H9 (cell line): ENCODE results near the gene VDAC1. TPM values are rescaled to one million over a fixed set of nuclear protein-coding genes. Genes with fewer than 3 reads are reported as not detected.

Experiments used
- DNase-seq: peaks from one replicate; pipeline ENCODE4 v3.0.0-alpha.2; 2017
- H2AFZ ChIP-seq: one replicate; pipeline ENCODE4 v1.6.1; 2013; ENCODE audit warnings: mild to moderate bottlenecking, low read length, control low read depth, moderate library complexity
- H2AK5ac ChIP-seq: 2 replicates; pipeline ENCODE4 v1.6.1; 2013; ENCODE audit warnings: low read length, control low read depth, mixed read lengths; ENCODE audit not compliant: insufficient read length
- H2BK120ac ChIP-seq: one replicate; pipeline ENCODE4 v1.6.1; 2013; ENCODE audit warnings: low read depth, mild to moderate bottlenecking, low read length, control low read depth, inconsistent platforms; ENCODE audit not compliant: poor library complexity, severe bottlenecking
- H2BK12ac ChIP-seq: 2 replicates; pipeline ENCODE4 v1.6.1; 2013; ENCODE audit warnings: low read length, control low read depth, mixed read lengths, low read depth; ENCODE audit not compliant: insufficient read length
- H2BK15ac ChIP-seq: 2 replicates; pipeline ENCODE4 v1.6.1; 2013; ENCODE audit warnings: low read depth, low read length, control low read depth
- H2BK20ac ChIP-seq: one replicate; pipeline ENCODE4 v1.6.1; 2013; ENCODE audit warnings: low read depth, mild to moderate bottlenecking, low read length, control low read depth, inconsistent platforms; ENCODE audit not compliant: poor library complexity, severe bottlenecking
- H2BK5ac ChIP-seq: 2 replicates; pipeline ENCODE4 v1.6.1; 2013; ENCODE audit warnings: low read length, control low read depth, mixed read lengths; ENCODE audit not compliant: insufficient read length
- H3K14ac ChIP-seq: 2 replicates; pipeline ENCODE4 v1.6.1; 2013; ENCODE audit warnings: low read length, control low read depth; ENCODE audit not compliant: insufficient read depth
- H3K18ac ChIP-seq: 2 replicates; pipeline ENCODE4 v1.6.1; 2013; ENCODE audit warnings: low read depth, mild to moderate bottlenecking, mixed read lengths, low read length, control low read depth; ENCODE audit not compliant: insufficient read length
- H3K23ac ChIP-seq: 2 replicates; pipeline ENCODE4 v1.6.1; 2013; ENCODE audit warnings: low read length, control low read depth, mixed read lengths, low read depth; ENCODE audit not compliant: insufficient read length
- H3K23me2 ChIP-seq: 2 replicates; pipeline ENCODE4 v1.6.1; 2013; ENCODE audit warnings: low read depth, mild to moderate bottlenecking, mixed read lengths, low read length, control low read depth; ENCODE audit not compliant: insufficient read length, poor library complexity, severe bottlenecking
- H3K27ac ChIP-seq: 2 replicates; pipeline ENCODE4 v1.5.1; 2013; ENCODE audit warnings: low read length, control low read depth, mixed read lengths, low read depth; ENCODE audit not compliant: insufficient read length
- H3K27me3 ChIP-seq: 2 replicates; pipeline ENCODE4 v1.6.1; 2013; ENCODE audit warnings: low read length, control low read depth, inconsistent platforms; ENCODE audit not compliant: insufficient read depth
- H3K4ac ChIP-seq: 2 replicates; pipeline ENCODE4 v1.6.1; 2013; ENCODE audit warnings: low read depth, mild to moderate bottlenecking, control low read depth, inconsistent platforms, low read length, moderate library complexity
- H3K4me1 ChIP-seq: 2 replicates; pipeline ENCODE4 v1.6.1; 2013; ENCODE audit warnings: low read length, control low read depth, inconsistent platforms; ENCODE audit not compliant: insufficient read depth
- H3K4me2 ChIP-seq: 2 replicates; pipeline ENCODE4 v1.6.1; 2013; ENCODE audit warnings: low read length, control low read depth, mixed read lengths; ENCODE audit not compliant: insufficient read length, insufficient read depth
- H3K56ac ChIP-seq: 2 replicates; pipeline ENCODE4 v1.6.1; 2013; ENCODE audit warnings: low read depth, mild to moderate bottlenecking, mixed read lengths, low read length, control low read depth; ENCODE audit not compliant: insufficient read length
- H3K79me1 ChIP-seq: 2 replicates; pipeline ENCODE4 v1.6.1; 2013; ENCODE audit warnings: low read depth, mild to moderate bottlenecking, moderate library complexity, low read length, control low read depth, inconsistent platforms; ENCODE audit not compliant: insufficient read depth, poor library complexity, severe bottlenecking
- H3K79me2 ChIP-seq: 2 replicates; pipeline ENCODE4 v1.6.1; 2013; ENCODE audit warnings: low read length, control low read depth, inconsistent platforms; ENCODE audit not compliant: insufficient read depth
- H3K9ac ChIP-seq: 2 replicates; pipeline ENCODE4 v1.6.1; 2013; ENCODE audit warnings: low read length, control low read depth, mixed read lengths; ENCODE audit not compliant: insufficient read length; ENCODE audit errors: extremely low read depth
- H3K9me3 ChIP-seq: one replicate; pipeline ENCODE4 v1.6.1; 2013; ENCODE audit warnings: low read depth, low read length, inconsistent platforms; ENCODE audit not compliant: control insufficient read depth
- H3T11ph ChIP-seq: one replicate; pipeline ENCODE4 v1.6.1; 2013; ENCODE audit warnings: mild to moderate bottlenecking, low read length, control low read depth, inconsistent platforms
- H4K20me1 ChIP-seq: one replicate; pipeline ENCODE4 v1.6.1; 2013; ENCODE audit not compliant: control insufficient read depth, insufficient read length, insufficient read depth
- H4K5ac ChIP-seq: 2 replicates; pipeline ENCODE4 v1.6.1; 2013; ENCODE audit warnings: low read depth, mild to moderate bottlenecking, mixed read lengths, low read length, control low read depth; ENCODE audit not compliant: insufficient read length
- H4K8ac ChIP-seq: replicated peaks from 2 replicates; pipeline ENCODE4 v1.6.1; 2013; ENCODE audit warnings: low read length, control low read depth, mixed read lengths, low read depth; ENCODE audit not compliant: insufficient read length
- H4K91ac ChIP-seq: 2 replicates; pipeline ENCODE4 v1.6.1; 2013; ENCODE audit warnings: low read depth, mild to moderate bottlenecking, moderate library complexity, mixed read lengths, low read length, control low read depth; ENCODE audit not compliant: insufficient read length
- H3K27ac Mint-ChIP-seq, 3 experiments: 2 replicates in 2 of 3; 3 replicates in 1 of 3; pipeline ENCODE4 v1.8.0; 2020 to 2021; ENCODE audit warnings: mixed read lengths in 3 of 3, mild to moderate bottlenecking in 1 of 3, moderate library complexity in 1 of 3
- H3K27me3 Mint-ChIP-seq: 2 replicates; pipeline ENCODE4 v1.8.0; 2021; ENCODE audit warnings: low read depth, mild to moderate bottlenecking, moderate library complexity, mixed read lengths
- H3K36me3 Mint-ChIP-seq, 3 experiments: 2 replicates in 2 of 3; 3 replicates in 1 of 3; pipeline ENCODE4 v1.8.0; 2020 to 2021; ENCODE audit warnings: low read depth in 3 of 3, mixed read lengths in 3 of 3; ENCODE audit not compliant: insufficient read depth in 1 of 3
- H3K4me1 Mint-ChIP-seq, 2 experiments: 2 replicates each; pipeline ENCODE4 v1.8.0; 2020; ENCODE audit warnings: mixed read lengths in 2 of 2
- H3K4me3 Mint-ChIP-seq, 2 experiments: 2 replicates in 1 of 2; 3 replicates in 1 of 2; pipeline ENCODE4 v1.8.0; 2020 to 2021; ENCODE audit warnings: mild to moderate bottlenecking in 2 of 2, mixed read lengths in 2 of 2, moderate library complexity in 1 of 2
- H3K9me3 Mint-ChIP-seq, 2 experiments: 2 replicates in 1 of 2; 3 replicates in 1 of 2; pipeline ENCODE4 v1.8.0; 2020; ENCODE audit warnings: mild to moderate bottlenecking in 2 of 2, mixed read lengths in 2 of 2, moderate library complexity in 1 of 2
- WGBS: extraction: QIAGEN DNeasy Blood & Tissue Kit; methylation state at CpG from one replicate; pipeline ENCODE4 v1.1.7; 2013; ENCODE audit warnings: missing lambda C conversion rate, low lambda C conversion rate, mixed read lengths; ENCODE audit not compliant: insufficient read length; ENCODE audit errors: extremely low coverage; 5-methylcytosine and 5-hydroxymethylcytosine counted together
- total RNA-seq: library from RNA; stranded (reverse); gene quantifications from 2 replicates; pipeline ENCODE4 v1.2.1, GENCODE V29; 2021
- TF ChIP-seq, protein P1 (sequence below): fragments of 200-600 bp; sonication (generic); conservative IDR thresholded peaks from 3 replicates; pipeline ENCODE4 v1.8.0; 2021; ENCODE audit warnings: antibody characterized with exemption, mild to moderate bottlenecking

VDAC1 gene
- total RNA-seq, 1 experiment from 2014 or later, result 208 TPM

DNA sequence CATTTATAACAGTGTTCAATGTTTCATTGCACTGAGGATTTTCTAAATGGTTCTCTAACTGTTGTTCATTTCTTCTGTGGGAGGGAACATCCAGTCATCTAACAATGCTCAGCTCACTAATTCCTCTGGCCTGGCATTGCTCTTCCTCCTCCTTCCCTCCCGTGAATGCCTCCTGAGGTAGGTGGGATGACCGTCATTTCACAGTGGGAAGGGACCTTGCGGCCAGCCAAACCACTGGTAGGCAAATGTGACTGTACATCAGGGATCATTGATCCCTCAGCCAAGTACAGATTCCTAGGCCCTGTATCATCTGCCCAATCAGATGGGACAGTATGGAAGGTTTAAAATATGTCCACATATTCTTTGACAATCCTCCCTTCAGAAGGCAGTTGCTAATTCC is 23.7 kb upstream of the VDAC1 start:
- Histone ChIP-seq H3K14ac (no peak overlapping the region), H3K9ac (no peak overlapping the region), H4K8ac (no peak overlapping the region), H3K79me2 (no peaks in the 10 kb centered on the region), H4K20me1 (no peaks in the 10 kb centered on the region), H3K4ac (no peak overlapping the region), H3K27me3 (no peaks in the 10 kb centered on the region), H3K4me2 (no peak overlapping the region), H2BK120ac (no peak overlapping the region), H3K23me2 (no peaks in the 10 kb centered on the region), H3T11ph (no peak overlapping the region), H2BK15ac (no peak overlapping the region), H2BK5ac (no peak overlapping the region), H3K27ac (no peak overlapping the region), H2BK12ac (no peak overlapping the region), H4K91ac (no peak overlapping the region), H3K23ac (no peak overlapping the region), H3K79me1 (no peaks in the 10 kb centered on the region), H3K56ac (no peak overlapping the region), H2AFZ (no peak overlapping the region), H2AK5ac (no peak overlapping the region), H3K9me3 (no peaks in the 10 kb centered on the region), H4K5ac (no peak overlapping the region), H3K18ac (no peak overlapping the region), H2BK20ac (no peak overlapping the region), H3K4me1 (no peaks in the 10 kb centered on the region)
- H3K36me3 Mint-ChIP-seq, result no peaks in the 10 kb centered on the region
- no CpG with 5 or more reads among the region's 3 CpGs for WGBS
- no peak overlapping the region for H3K4me3 Mint-ChIP-seq
- no peak overlapping the region for H3K27ac Mint-ChIP-seq
- peaks cover 9% of the 10 kb centered on the region for H3K27me3 Mint-ChIP-seq
- no peaks in the 10 kb centered on the region for H3K9me3 Mint-ChIP-seq
- H3K4me1 Mint-ChIP-seq, result peaks cover 12% of the 10 kb centered on the region in 2 experiments
- TF ChIP-seq, protein P1, sequence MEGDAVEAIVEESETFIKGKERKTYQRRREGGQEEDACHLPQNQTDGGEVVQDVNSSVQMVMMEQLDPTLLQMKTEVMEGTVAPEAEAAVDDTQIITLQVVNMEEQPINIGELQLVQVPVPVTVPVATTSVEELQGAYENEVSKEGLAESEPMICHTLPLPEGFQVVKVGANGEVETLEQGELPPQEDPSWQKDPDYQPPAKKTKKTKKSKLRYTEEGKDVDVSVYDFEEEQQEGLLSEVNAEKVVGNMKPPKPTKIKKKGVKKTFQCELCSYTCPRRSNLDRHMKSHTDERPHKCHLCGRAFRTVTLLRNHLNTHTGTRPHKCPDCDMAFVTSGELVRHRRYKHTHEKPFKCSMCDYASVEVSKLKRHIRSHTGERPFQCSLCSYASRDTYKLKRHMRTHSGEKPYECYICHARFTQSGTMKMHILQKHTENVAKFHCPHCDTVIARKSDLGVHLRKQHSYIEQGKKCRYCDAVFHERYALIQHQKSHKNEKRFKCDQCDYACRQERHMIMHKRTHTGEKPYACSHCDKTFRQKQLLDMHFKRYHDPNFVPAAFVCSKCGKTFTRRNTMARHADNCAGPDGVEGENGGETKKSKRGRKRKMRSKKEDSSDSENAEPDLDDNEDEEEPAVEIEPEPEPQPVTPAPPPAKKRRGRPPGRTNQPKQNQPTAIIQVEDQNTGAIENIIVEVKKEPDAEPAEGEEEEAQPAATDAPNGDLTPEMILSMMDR, result no peak
- DNase-seq, result no peak
